Measurements from ENCODE around the gene EML4. TPM values are rescaled to one million over a fixed set of nuclear protein-coding genes. Genes with fewer than 3 reads are reported as not detected.

Gene EML4
- total RNA-seq, 4 donors from 2014 or later = 20.8 to 29.8 (median 25.3) TPM

- peaks cover 0 to 17% (median 3%) of the 10 kb centered on the region in 4 donors for H3K4me1 ChIP-seq
- H3K27me3 ChIP-seq = no peaks in the 10 kb centered on the region
- H3K9me3 ChIP-seq = no peaks in the 10 kb centered on the region
- DNase-seq (ENCODE audit: low spot score in 2 of 2) = no peak
- TF ChIP-seq CTCF (IDR thresholded peaks at IDR 0.05) = no peak
- TF ChIP-seq POLR2A (IDR thresholded peaks at IDR 0.05) = no peak
- TF ChIP-seq EP300 (IDR thresholded peaks at IDR 0.05) = no peak
- WGBS, 2 donors = 96 to 98% methylated on average over 3 of the region's 3 CpGs
- no peaks in the 10 kb centered on the region for H3K36me3 ChIP-seq
- H3K4me3 ChIP-seq = no peak overlapping the region
- H3K27ac ChIP-seq = no peak overlapping the region
Measured at GRCh38 chr2:42218712-42219111, 49.6 kb downstream of the EML4 start.

- WGBS, 2 donors = 87 to 94% methylated on average over 3 of the region's 3 CpGs
- no peak overlapping the region for H3K27ac ChIP-seq
Measured at GRCh38 chr2:42219160-42219559, 50.0 kb downstream of the EML4 start.

GRCh38 chr2:42220566-42220965 is 51.4 kb downstream of the EML4 start:
- no peaks in the 10 kb centered on the region for H3K27me3 ChIP-seq
- TF ChIP-seq CTCF (IDR thresholded peaks at IDR 0.05) (no peak), POLR2A (IDR thresholded peaks at IDR 0.05) (no peak), EP300 (IDR thresholded peaks at IDR 0.05) (no peak)
- H3K27ac ChIP-seq = no peak overlapping the region
- 78 to 82% methylated on average over 3 of the region's 3 CpGs for WGBS, 2 donors
- no peaks in the 10 kb centered on the region for H3K9me3 ChIP-seq
- DNase-seq (ENCODE audit: low spot score in 2 of 2) = no peak
- H3K4me3 ChIP-seq = no peak overlapping the region
- H3K4me1 ChIP-seq = peaks cover 0 to 25% (median 6%) of the 10 kb centered on the region in 4 donors
- no peaks in the 10 kb centered on the region for H3K36me3 ChIP-seq

More at GRCh38 chr2:42219160-42219559, 50.0 kb downstream of the EML4 start:
- H3K4me3 ChIP-seq = no peak overlapping the region
- no peak for DNase-seq (ENCODE audit: low spot score in 2 of 2)
- H3K4me1 ChIP-seq = peaks cover 0 to 22% (median 6%) of the 10 kb centered on the region in 4 donors
- H3K9me3 ChIP-seq = no peaks in the 10 kb centered on the region
- no peaks in the 10 kb centered on the region for H3K27me3 ChIP-seq
- TF ChIP-seq EP300 (IDR thresholded peaks at IDR 0.05) (no peak), POLR2A (IDR thresholded peaks at IDR 0.05) (no peak), CTCF (IDR thresholded peaks at IDR 0.05) (no peak)
- no peaks in the 10 kb centered on the region for H3K36me3 ChIP-seq

- Histone ChIP-seq H3K36me3 (no peaks in the 10 kb centered on the region), H3K9me3 (no peaks in the 10 kb centered on the region), H3K27me3 (no peaks in the 10 kb centered on the region), H3K4me3 (no peak overlapping the region), H3K4me1 (peaks cover 0 to 18% (median 6%) of the 10 kb centered on the region in 4 donors), H3K27ac (no peak overlapping the region)
- DNase-seq (ENCODE audit: low spot score in 2 of 2) = no peak
- no peak for TF ChIP-seq POLR2A (IDR thresholded peaks at IDR 0.05)
- TF ChIP-seq CTCF (IDR thresholded peaks at IDR 0.05) = no peak
- TF ChIP-seq EP300 (IDR thresholded peaks at IDR 0.05) = no peak
- WGBS, 2 donors = 85 to 88% methylated on average over 4 of the region's 4 CpGs
Measured at GRCh38 chr2:42223067-42223854, 54.1 kb downstream of the EML4 start.

- 41 to 49% methylated on average over 2 of the region's 2 CpGs for WGBS, 2 donors
- peaks cover 0 to 18% (median 6%) of the 10 kb centered on the region in 4 donors for H3K4me1 ChIP-seq
- DNase-seq (ENCODE audit: low spot score in 2 of 2) = no peak
- H3K27ac ChIP-seq = no peak overlapping the region
- no peak overlapping the region for H3K4me3 ChIP-seq
- H3K9me3 ChIP-seq = no peaks in the 10 kb centered on the region
- no peaks in the 10 kb centered on the region for H3K36me3 ChIP-seq
- no peaks in the 10 kb centered on the region for H3K27me3 ChIP-seq
- TF ChIP-seq EP300 (IDR thresholded peaks at IDR 0.05) (no peak), CTCF (IDR thresholded peaks at IDR 0.05) (no peak), POLR2A (IDR thresholded peaks at IDR 0.05) (no peak)
Measured at GRCh38 chr2:42223855-42224268, 54.7 kb downstream of the EML4 start.

Measured in tibial nerve (tissue), 4 donors.